Neural cell (in vitro differentiated cells): Measurements from ENCODE around the gene MAPK4. TPM values are rescaled to one million over a fixed set of nuclear protein-coding genes. Genes with fewer than 3 reads are reported as not detected.
"Not testable (repeated sequence)": the region's sequence is repeated elsewhere in the genome, so short reads cannot be mapped to it uniquely, and the experiment has no call there.

Source experiments
- H2AFZ ChIP-seq: fragments of 200-600, 300-800 bp; sonication (generic), shearing (Covaris generic); 2 replicates; pipeline ENCODE4 v1.6.0; 2014; ENCODE audit warnings: low read depth, mild to moderate bottlenecking, antibody characterized with exemption, low read length, moderate library complexity
- H3F3A ChIP-seq: fragments of 200-600 bp; shearing (Covaris generic); 2 replicates; pipeline ENCODE4 v1.6.1; 2016; ENCODE audit warnings: mild to moderate bottlenecking, moderate library complexity, mixed read lengths, antibody characterized with exemption, low read length; ENCODE audit not compliant: insufficient read depth, poor library complexity, severe bottlenecking
- H3K27ac ChIP-seq: fragments of 200-600, 300-800 bp; sonication (generic), shearing (Covaris generic); 2 replicates; pipeline ENCODE4 v1.5.1; 2014; ENCODE audit warnings: mild to moderate bottlenecking, low read length, moderate library complexity
- H3K27me3 ChIP-seq: fragments of 300-800, 200-600 bp; sonication (generic), shearing (Covaris generic); 2 replicates; pipeline ENCODE4 v1.6.0; 2014; ENCODE audit warnings: mild to moderate bottlenecking, low read depth, low read length, moderate library complexity; ENCODE audit not compliant: insufficient read depth
- H3K36me3 ChIP-seq: fragments of 300-800, 200-600 bp; sonication (generic), shearing (Covaris generic); 2 replicates; pipeline ENCODE4 v1.5.1; 2014; ENCODE audit warnings: mild to moderate bottlenecking, antibody characterized with exemption, low read length, moderate library complexity; ENCODE audit not compliant: insufficient read depth
- H3K4me2 ChIP-seq: fragments of 300-800, 200-600 bp; sonication (generic), shearing (Covaris generic); 2 replicates; pipeline ENCODE4 v1.6.0; 2014; ENCODE audit warnings: mild to moderate bottlenecking, low read length
- H3K4me3 ChIP-seq: fragments of 300-800, 200-600 bp; sonication (generic), shearing (Covaris generic); 2 replicates; pipeline ENCODE4 v1.5.1; 2014; ENCODE audit warnings: mild to moderate bottlenecking, low read length, moderate library complexity
- H3K79me2 ChIP-seq: fragments of 200-600 bp; shearing (Covaris generic); replicated peaks from 2 replicates; pipeline ENCODE4 v1.6.0; 2014; ENCODE audit warnings: mild to moderate bottlenecking, low read length, moderate library complexity; ENCODE audit not compliant: insufficient read depth
- H3K9ac ChIP-seq: fragments of 300-800, 200-600 bp; sonication (generic), shearing (Covaris generic); 2 replicates; pipeline ENCODE4 v1.6.1; 2016; ENCODE audit warnings: mild to moderate bottlenecking, low read length, mixed read lengths
- H3K9me2 ChIP-seq: fragments of 200-600 bp; shearing (Covaris generic); 2 replicates; pipeline ENCODE4 v1.6.1; 2016; ENCODE audit warnings: mild to moderate bottlenecking, low read length, mixed read lengths; ENCODE audit not compliant: insufficient read depth
- H3K9me3 ChIP-seq: fragments of 200-600, 300-800 bp; sonication (generic), shearing (Covaris generic); 2 replicates; pipeline ENCODE4 v1.6.1; 2016; ENCODE audit warnings: mild to moderate bottlenecking, mixed run types, low read length, moderate library complexity, mixed read lengths
- H4K20me1 ChIP-seq: fragments of 200-600 bp; shearing (Covaris generic); 2 replicates; pipeline ENCODE4 v1.6.1; 2016; ENCODE audit warnings: mild to moderate bottlenecking, mixed run types; ENCODE audit not compliant: insufficient read depth
- CTCF ChIP-seq: fragments of 450-650 bp; IDR thresholded peaks from 2 replicates; pipeline ENCODE4 v1.5.1; 2014; ENCODE audit warnings: antibody characterized with exemption, mild to moderate bottlenecking, moderate library complexity; ENCODE audit not compliant: poor library complexity, severe bottlenecking
- EP300 ChIP-seq: fragments of 450-650 bp; conservative IDR thresholded peaks from 2 replicates; pipeline ENCODE4 v1.6.1; 2014; ENCODE audit warnings: antibody characterized with exemption, mild to moderate bottlenecking, moderate library complexity; ENCODE audit not compliant: poor library complexity, severe bottlenecking
- EZH2 ChIP-seq: fragments of 200-600, 300-800 bp; shearing (Covaris generic), sonication (generic); IDR thresholded peaks from 2 replicates; pipeline ENCODE4 v1.6.1; 2014; ENCODE audit warnings: antibody characterized with exemption, low read length, borderline replicate concordance, mild to moderate bottlenecking; ENCODE audit not compliant: insufficient read depth, poor library complexity, severe bottlenecking
- MXI1 ChIP-seq: fragments of 450-650 bp; conservative IDR thresholded peaks from 2 replicates; pipeline ENCODE4 v1.6.1; 2014; ENCODE audit warnings: antibody characterized with exemption, mild to moderate bottlenecking; ENCODE audit not compliant: poor library complexity, severe bottlenecking
- POLR2AphosphoS5 ChIP-seq: IDR thresholded peaks from 2 replicates; pipeline ENCODE4 v1.6.1; 2012
- RAD21 ChIP-seq: fragments of 450-650 bp; conservative IDR thresholded peaks from 2 replicates; pipeline ENCODE4 v1.6.1; 2014; ENCODE audit warnings: antibody characterized with exemption, mild to moderate bottlenecking, moderate library complexity
- REST ChIP-seq: IDR thresholded peaks from 2 replicates; pipeline ENCODE4 v1.6.1; 2012; ENCODE audit warnings: borderline replicate concordance
- SMC3 ChIP-seq: fragments of 450-650 bp; conservative IDR thresholded peaks from 2 replicates; pipeline ENCODE4 v1.6.1; 2014; ENCODE audit warnings: antibody characterized with exemption, mild to moderate bottlenecking, moderate library complexity; ENCODE audit not compliant: poor library complexity
- TAF1 ChIP-seq: IDR thresholded peaks from 2 replicates; pipeline ENCODE4 v1.6.1; 2012; ENCODE audit warnings: low read depth
- polyA plus RNA-seq: library from polyadenylated mRNA; depleted of rRNA; stranded (reverse); fragments of >200 nt; gene quantifications from 2 replicates; pipeline ENCODE4 v1.2.3, GENCODE V29; 2014

MAPK4 gene
- polyA plus RNA-seq, 1 donor from 2014 or later, result 12.7 TPM

GRCh38 chr18:50569930-50570329 is 10.0 kb downstream of the MAPK4 start:
- TF ChIP-seq SMC3 (no peak), EP300 (no peak), TAF1 (no peak), REST (no peak), POLR2AphosphoS5 (no peak), CTCF (no peak), MXI1 (no peak), RAD21 (no peak), EZH2 (no peak)
- Histone ChIP-seq H3K4me3 (no peak overlapping the region), H4K20me1 (no peaks in the 10 kb centered on the region), H3K27ac (no peak overlapping the region), H3K4me2 (no peak overlapping the region), H3K36me3 (no peaks in the 10 kb centered on the region), H3K79me2 (peaks cover 6% of the 10 kb centered on the region), H2AFZ (no peak overlapping the region), H3K9ac (no peak overlapping the region), H3F3A (no peaks in the 10 kb centered on the region), H3K27me3 (no peaks in the 10 kb centered on the region), H3K9me3 (peaks cover 6% of the 10 kb centered on the region), H3K9me2 (no peaks in the 10 kb centered on the region)

GRCh38 chr18:50571606-50572005 is 11.7 kb downstream of the MAPK4 start:
- Histone ChIP-seq H3K9ac (no peak overlapping the region), H3K9me2 (no peaks in the 10 kb centered on the region), H3K36me3 (no peaks in the 10 kb centered on the region), H3K4me3 (no peak overlapping the region), H3K9me3 (peaks cover 6% of the 10 kb centered on the region), H3K27ac (no peak overlapping the region), H2AFZ (no peak overlapping the region), H4K20me1 (no peaks in the 10 kb centered on the region), H3K4me2 (no peak overlapping the region), H3F3A (no peaks in the 10 kb centered on the region), H3K79me2 (peaks cover 4% of the 10 kb centered on the region), H3K27me3 (no peaks in the 10 kb centered on the region)
- no peak for TF ChIP-seq REST
- TF ChIP-seq SMC3, result no peak
- no peak for TF ChIP-seq TAF1
- no peak for TF ChIP-seq EP300
- no peak for TF ChIP-seq MXI1
- TF ChIP-seq RAD21, result no peak
- no peak for TF ChIP-seq EZH2
- TF ChIP-seq POLR2AphosphoS5, result no peak
- no peak for TF ChIP-seq CTCF

DNA sequence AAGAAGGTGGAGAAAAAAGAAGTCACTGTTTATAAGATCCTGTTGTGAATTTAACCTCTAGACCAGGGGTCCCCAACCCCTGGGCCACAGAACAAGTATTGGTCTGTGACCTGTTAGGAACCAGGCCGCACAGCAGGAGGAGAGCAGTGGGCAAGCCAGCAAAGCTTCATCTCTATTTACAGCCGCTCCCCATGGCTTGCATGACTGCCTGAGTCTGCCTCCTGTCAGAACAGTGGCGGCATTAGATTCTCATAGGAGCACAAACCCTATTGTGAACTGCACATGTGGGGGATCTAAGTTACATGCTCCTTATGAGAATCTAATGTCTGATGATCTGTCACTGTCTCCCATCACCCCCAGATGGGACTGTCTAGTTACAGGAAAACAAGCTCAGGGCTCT is 13.3 kb downstream of the MAPK4 start:
- H3K79me2 ChIP-seq, H3K27me3 ChIP-seq, H3K36me3 ChIP-seq, H3K9me3 ChIP-seq, H3K4me3 ChIP-seq, H3F3A ChIP-seq, H3K9ac ChIP-seq, H3K9me2 ChIP-seq, H2AFZ ChIP-seq, H3K27ac ChIP-seq, H4K20me1 ChIP-seq, H3K4me2 ChIP-seq: not testable (repeated sequence)
